GM18867 (cell line): Measurements from ENCODE around the gene OR5D18.
A peak's percentile ranks its signal among the peaks of the same experiment; 100 is the strongest.
"Not testable (repeated sequence)": the region's sequence is repeated elsewhere in the genome, so short reads cannot be mapped to it uniquely, and the experiment has no call there.

Experiments
- ATAC-seq: cut with Tn5 transposase; IDR thresholded peaks from one replicate; pipeline ENCODE4 v1.9.1; 2021; ENCODE audit warnings: mild to moderate bottlenecking, moderate library complexity; ENCODE audit not compliant: unreplicated experiment

The OR5D18 gene

DNA sequence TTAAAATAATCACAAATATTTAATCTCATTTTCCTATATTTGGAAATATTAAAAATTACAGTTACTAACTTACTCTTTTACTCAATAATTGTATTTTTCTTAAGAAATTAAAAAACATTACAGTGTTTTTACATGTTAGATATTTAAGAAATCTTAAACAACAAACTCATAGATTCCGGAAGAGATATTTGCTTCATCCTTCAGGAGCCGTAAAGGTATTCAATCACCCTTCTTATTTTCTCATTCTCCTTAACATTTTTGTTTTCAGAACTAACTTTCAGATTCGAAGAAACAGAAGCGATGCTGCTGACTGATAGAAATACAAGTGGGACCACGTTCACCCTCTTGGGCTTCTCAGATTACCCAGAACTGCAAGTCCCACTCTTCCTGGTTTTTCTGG is at the start of gene OR5D18:
Gene OR5D18, plus strand, starts transcription at position 301 of the 400 bp plus-strand sequence. Its CDS starts 0 bp downstream, at position 301.
- ATAC-seq, result no peak

DNA sequence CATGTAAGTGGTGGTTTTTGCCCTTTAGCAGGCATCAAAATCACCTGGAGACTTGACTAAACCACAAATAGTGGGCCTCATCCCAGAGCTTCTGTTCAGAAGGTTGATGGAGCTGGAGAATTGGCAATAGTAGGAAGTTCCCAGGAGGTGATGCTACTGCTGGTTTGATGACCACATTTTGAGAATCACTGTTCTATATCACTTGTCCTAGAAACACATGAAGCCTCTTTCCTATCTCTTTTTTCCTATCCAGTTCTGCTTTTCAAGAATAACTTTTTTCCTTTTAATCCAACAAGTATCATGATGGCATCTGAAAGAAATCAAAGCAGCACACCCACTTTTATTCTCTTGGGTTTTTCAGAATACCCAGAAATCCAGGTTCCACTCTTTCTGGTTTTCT is 46.3 kb upstream of the OR5D18 start, which contains the start of gene OR5D13:
Gene OR5D13, plus strand, starts transcription at position 301 of the 400 bp plus-strand sequence. Its CDS starts 0 bp downstream, at position 301.
- ATAC-seq, result no peak

DNA sequence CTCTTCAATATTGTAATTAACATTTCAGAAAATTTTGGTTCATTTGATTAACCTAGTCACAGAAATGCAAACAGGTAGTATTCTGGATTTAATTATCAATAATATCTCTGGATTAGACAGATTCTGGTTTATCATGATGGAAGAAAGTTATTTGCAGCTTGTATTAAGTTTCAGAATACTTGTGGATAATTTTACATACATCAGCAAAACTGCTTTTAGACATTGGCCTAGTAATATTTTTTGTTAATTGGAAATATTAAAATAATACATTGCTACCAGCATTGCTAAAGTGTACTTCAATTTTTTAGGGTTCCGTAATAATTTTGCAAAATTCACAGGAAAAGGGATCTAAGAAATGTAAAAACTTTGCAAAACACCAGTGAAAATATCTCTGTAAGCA is 27.8 kb upstream of the OR5D18 start:
- ATAC-seq, result no peak

DNA sequence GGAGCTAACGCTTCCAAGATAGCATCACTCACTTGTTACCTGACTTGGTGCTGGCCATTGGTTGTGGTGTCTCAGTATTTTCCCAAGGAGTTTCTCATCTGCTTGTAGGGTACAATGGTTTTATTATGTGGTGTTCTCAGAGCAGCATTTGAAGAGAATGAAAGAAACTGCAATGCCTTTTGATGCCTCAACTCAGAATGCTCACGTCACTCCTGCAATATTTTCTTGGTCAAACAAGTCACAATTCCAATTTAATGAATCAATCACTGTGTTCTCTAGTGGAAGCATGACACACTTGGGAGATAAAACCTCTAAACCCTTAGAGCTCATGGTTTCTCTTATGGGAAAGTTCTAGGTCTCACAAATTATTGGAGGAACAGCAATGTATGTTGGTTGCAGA is 26.1 kb upstream of the OR5D18 start:
- ATAC-seq, result no peak

DNA sequence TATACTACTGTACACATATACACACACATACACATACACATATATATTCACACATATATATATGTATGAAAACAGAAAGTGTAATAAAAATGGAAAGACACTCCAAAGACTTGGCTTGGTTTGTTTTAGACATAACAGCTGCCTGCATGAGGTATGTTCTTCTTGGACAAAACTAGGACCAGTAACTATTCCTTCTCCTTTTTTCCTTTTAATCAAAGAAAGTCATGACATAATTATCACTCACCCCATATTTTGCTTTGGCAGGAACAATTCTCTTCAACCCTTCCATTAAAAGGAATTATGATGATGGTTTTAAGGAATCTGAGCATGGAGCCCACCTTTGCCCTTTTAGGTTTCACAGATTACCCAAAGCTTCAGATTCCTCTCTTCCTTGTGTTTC is 24.2 kb upstream of the OR5D18 start, which contains the start of gene OR5D14:
Gene OR5D14, plus strand, starts transcription at position 301 of the 400 bp plus-strand sequence. Its CDS starts 0 bp downstream, at position 301.
- no peak for ATAC-seq

DNA sequence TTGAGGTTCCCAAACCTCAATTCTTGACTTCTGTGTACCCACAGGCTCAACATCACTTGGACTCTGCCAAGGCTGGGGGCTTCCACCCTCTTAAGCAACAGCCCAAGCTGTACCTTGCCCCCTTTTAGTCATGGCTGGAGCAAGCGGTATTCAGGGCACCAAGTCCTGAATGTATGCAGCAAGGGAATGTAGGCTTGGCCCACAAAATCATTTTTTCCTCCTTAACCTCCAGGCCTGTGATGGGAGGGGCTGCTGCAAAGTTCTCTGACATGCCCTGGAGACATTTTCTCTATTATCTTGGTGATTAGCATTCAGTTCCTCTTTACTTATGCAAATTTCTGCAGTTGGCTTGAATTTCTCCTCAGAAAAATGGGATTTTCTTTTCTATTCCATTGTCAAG is 13.2 kb upstream of the OR5D18 start:
- ATAC-seq, result no peak

DNA sequence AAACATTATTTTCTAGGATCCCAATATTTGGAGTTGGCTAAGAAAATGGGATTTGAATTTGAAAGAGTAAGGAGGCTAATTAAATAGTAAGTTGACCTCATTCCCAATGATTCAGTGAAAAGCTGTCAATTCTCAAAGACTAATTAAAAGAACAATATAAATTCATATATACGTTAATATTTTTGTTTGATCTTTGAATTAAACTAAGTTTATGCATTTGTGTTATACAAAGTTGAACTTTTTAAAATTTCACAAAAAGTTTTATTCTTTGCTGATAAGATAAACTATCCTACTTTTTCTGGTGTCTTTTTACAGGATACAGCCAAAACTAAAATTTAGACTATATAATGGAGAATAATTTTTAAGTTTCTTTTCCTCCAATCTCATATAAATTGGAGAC is 8.4 kb upstream of the OR5D18 start, which contains the start of gene OR5L1:
Gene OR5L1, plus strand, starts transcription at position 301 of the 400 bp plus-strand sequence. CDS start 100 bp downstream, outside the sequence.
- ATAC-seq, result no peak

DNA sequence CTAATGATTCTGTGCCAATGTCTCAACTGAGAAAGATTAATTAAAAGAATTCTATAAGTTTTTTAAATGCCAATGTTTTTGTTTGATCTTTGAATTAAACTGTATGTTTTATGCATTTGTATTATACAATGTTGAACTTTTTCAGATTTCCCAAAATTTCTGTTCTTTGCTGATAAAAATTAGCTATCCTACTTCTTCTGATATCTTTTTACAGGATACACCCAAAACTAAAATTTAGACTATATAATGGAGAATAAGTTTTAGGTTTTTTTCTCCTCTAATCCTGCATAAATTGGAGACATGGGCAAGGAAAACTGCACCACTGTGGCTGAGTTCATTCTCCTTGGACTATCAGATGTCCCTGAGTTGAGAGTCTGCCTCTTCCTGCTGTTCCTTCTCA is 7.5 kb downstream of the OR5D18 start, which contains the start of gene OR5L2:
Gene OR5L2, plus strand, starts transcription at position 301 of the 400 bp plus-strand sequence. Its CDS starts 0 bp downstream, at position 301.
- no peak for ATAC-seq

DNA sequence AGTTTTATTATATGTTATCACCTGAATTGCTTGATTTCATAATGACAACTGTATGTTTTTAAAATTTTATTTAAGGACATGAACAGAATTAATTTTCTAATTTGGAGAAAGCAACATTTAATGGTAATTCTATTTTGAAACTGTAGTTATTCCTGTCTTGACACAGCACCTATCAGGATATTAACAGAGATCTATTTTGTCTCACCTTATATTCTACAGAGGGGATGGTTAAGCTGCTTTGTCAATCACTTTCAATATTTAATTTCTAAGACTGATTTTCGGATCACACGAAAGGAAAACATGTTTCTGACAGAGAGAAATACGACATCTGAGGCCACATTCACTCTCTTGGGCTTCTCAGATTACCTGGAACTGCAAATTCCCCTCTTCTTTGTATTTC is 19.0 kb downstream of the OR5D18 start, which contains the start of gene OR5D16:
Gene OR5D16, plus strand, starts transcription at position 301 of the 400 bp plus-strand sequence. Its CDS starts 0 bp downstream, at position 301.
- ATAC-seq, result no peak

DNA sequence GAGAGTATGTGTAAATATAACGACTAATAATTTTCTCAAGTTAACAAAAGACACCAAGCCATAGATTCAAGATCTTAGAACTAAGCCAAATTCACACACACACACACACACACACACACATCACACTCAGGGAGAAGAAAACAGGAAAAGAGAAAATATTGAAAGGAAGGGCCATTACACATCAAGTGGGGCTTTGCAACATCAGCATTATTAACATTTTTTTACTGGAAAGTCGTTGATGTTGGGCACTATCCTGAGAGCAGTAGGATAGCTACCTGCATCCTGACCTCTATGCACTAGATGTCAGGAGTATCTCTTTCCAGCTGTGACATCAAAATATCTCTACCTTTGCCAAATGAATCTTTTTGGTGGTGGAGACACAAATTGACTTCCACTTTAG is 28.0 kb downstream of the OR5D18 start:
- ATAC-seq, result no peak

DNA sequence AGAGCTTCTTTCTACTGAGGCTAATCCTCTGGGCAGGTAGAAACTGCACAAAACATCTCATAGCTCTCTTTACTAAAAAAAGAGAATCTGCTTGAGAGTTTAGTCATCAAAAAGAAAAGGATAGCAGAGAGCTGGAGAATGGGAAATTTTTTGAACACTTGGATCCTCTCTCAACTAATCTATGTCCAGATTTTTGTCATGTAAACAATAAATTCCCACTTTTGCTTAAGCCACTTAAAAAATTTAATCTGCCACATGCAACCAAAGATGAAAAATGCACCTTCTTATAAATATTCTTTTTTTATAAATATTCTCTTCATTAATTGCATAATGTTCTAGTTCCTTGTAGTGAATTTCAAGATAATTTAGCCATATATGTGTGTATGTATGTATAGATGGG is 29.6 kb downstream of the OR5D18 start:
- no peak for ATAC-seq

DNA sequence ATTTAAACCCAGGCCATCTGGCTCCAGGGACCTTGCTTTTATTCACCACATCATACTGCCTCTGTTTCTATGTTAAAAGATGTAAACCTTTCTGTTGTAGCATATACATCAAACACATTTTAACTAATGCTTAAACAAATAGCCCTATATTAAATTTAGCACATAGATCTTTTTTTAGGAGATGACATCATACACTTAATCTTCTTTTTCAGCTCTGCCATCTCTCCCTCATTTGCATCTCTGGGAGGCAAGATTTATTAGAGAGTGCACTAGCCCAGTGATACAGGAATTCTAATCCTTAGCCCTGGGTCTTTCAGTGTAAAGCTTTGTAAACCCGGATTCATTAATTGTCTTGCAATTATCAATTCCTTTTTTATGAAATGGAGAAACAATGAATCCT is 32.7 kb downstream of the OR5D18 start:
- peak; percentile 45 for ATAC-seq

DNA sequence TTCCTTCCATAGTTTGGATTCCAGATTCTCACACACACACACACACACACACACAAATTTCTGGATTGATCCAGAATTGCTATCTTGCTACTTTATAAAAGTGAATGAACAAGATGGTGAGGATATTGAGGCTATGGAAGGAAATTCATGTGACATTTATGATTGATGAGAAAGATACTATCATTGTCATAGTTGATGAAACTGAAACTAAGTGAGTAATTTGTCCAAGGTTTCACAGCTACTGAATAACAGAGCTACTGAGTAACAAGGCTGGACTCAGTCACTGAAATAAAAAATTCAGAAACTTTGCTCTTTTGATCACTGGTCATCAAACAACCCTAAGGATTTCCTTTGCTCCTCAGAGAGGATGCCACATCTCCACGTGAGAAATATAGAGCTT is 35.3 kb downstream of the OR5D18 start:
- ATAC-seq, result peak; percentile 94

DNA sequence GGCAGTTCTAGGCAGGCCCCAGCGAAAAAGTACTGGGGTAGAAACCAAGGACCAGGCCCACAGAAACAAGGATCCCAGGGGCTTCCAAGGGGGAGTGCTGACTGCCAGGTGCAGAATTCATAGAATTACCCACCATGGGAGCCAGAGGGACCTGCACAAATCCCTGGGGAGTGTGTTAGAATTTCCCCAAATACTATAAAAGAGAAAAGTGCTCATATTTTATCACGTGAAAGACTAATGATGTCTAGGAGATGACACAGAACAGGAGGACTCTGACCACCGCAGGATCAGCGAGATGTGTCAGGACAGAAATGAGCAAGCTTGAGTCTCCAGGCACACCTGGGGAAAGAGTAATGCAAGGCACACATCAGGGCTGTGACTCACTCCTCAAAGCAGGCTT is 47.9 kb downstream of the OR5D18 start:
- ATAC-seq, result not testable (repeated sequence)
